HepG2 (cell line): ENCODE results near the gene NCAPG. TPM values are rescaled to one million over a fixed set of nuclear protein-coding genes. Genes with fewer than 3 reads are reported as not detected.

Source experiments
- CHD4 ChIP-seq: fragments of 200-600 bp; sonication (generic); IDR thresholded peaks from 2 replicates; pipeline ENCODE4 v1.7.0; 2017; ENCODE audit warnings: mild to moderate bottlenecking, low read length, borderline replicate concordance
- EED ChIP-seq: sonication (generic); formaldehyde crosslinking; IDR thresholded peaks from 2 replicates; pipeline ENCODE4 v1.5.0; 2020; ENCODE audit warnings: mild to moderate bottlenecking, missing genetic modification reagents
- ELF3 ChIP-seq: IDR thresholded peaks from 2 replicates; pipeline ENCODE4 v1.6.1; 2016; ENCODE audit warnings: missing genetic modification reagents, missing compliant biosample characterization
- FOXK2 ChIP-seq: fragments of 450-650 bp; IDR thresholded peaks from 2 replicates; pipeline ENCODE4 v1.6.1; 2016
- HDAC1 ChIP-seq: sonication (generic); formaldehyde crosslinking; IDR thresholded peaks from 2 replicates; pipeline ENCODE4 v1.5.1; 2020; ENCODE audit warnings: mild to moderate bottlenecking, missing genetic modification reagents
- IRX3 ChIP-seq: sonication (generic); formaldehyde crosslinking; IDR thresholded peaks from 2 replicates; pipeline ENCODE4 v1.8.1; 2023; ENCODE audit warnings: mild to moderate bottlenecking, low read depth, missing genetic modification reagents, borderline replicate concordance
- KMT2B ChIP-seq: IDR thresholded peaks from 2 replicates; pipeline ENCODE4 v1.6.1; 2016; ENCODE audit warnings: missing genetic modification reagents, missing compliant biosample characterization
- MED13 ChIP-seq: sonication (generic); formaldehyde crosslinking; IDR thresholded peaks from 2 replicates; pipeline ENCODE4 v1.5.0; 2020; ENCODE audit warnings: missing genetic modification reagents
- SIN3B ChIP-seq: fragments of 150-350 bp; IDR thresholded peaks from 2 replicates; pipeline ENCODE4 v1.6.1; 2014; ENCODE audit warnings: low read length
- SMC3 ChIP-seq: IDR thresholded peaks from 2 replicates; pipeline ENCODE4 v1.6.1; 2011; ENCODE audit warnings: low read length, improper control_type of control experiment
- YEATS4 ChIP-seq: sonication (generic); formaldehyde crosslinking; IDR thresholded peaks from 2 replicates; pipeline ENCODE4 v1.4.0; 2020; ENCODE audit warnings: missing genetic modification reagents, borderline replicate concordance
- ZBTB42 ChIP-seq: sonication (generic); formaldehyde crosslinking; IDR thresholded peaks from 2 replicates; pipeline ENCODE4 v1.5.0; 2020; ENCODE audit warnings: mild to moderate bottlenecking, missing genetic modification reagents
- ZFP82 ChIP-seq: sonication (generic); formaldehyde crosslinking; IDR thresholded peaks from 2 replicates; pipeline ENCODE4 v1.5.1; 2020; ENCODE audit warnings: mild to moderate bottlenecking, missing genetic modification reagents, borderline replicate concordance
- ZMYM3 ChIP-seq: sonication (generic); formaldehyde crosslinking; IDR thresholded peaks from 2 replicates; pipeline ENCODE4 v1.5.1; 2020; ENCODE audit warnings: mild to moderate bottlenecking, missing genetic modification reagents
- ZNF317 ChIP-seq: sonication (generic); formaldehyde crosslinking; IDR thresholded peaks from 2 replicates; pipeline ENCODE4 v1.5.0; 2020; ENCODE audit warnings: mild to moderate bottlenecking, missing genetic modification reagents
- ZNF484 ChIP-seq: sonication (generic); formaldehyde crosslinking; IDR thresholded peaks from 2 replicates; pipeline ENCODE4 v1.5.1; 2020; ENCODE audit warnings: mild to moderate bottlenecking, low read depth, missing genetic modification reagents, borderline replicate concordance
- ZNF552 ChIP-seq: sonication (generic); formaldehyde crosslinking; IDR thresholded peaks from 2 replicates; pipeline ENCODE4 v1.9.0; 2022; ENCODE audit warnings: missing genetic modification reagents, mild to moderate bottlenecking, borderline replicate concordance
- ZNF563 ChIP-seq: sonication (generic); formaldehyde crosslinking; IDR thresholded peaks from 2 replicates; pipeline ENCODE4 v1.8.0; 2022; ENCODE audit warnings: mild to moderate bottlenecking, moderate library complexity, missing genetic modification reagents
- polyA plus RNA-seq, 8 experiments: library from polyadenylated mRNA; depleted of rRNA in 3 of 8; stranded (reverse) in 7 of 8; unstranded in 1 of 8; fragments of >200 nt; fragmentation: Illumina TruSeq in 4 of 8; extraction: Trizol in 4 of 8; gene quantifications; 2 replicates each; pipeline versions ENCODE4 v1.2.1 to v1.2.3, GENCODE V29; 2011 to 2016; ENCODE audit warnings: low read depth in 4 of 8, missing spikeins in 1 of 8, mixed read lengths in 1 of 8; ENCODE audit not compliant: insufficient read depth in 1 of 8
- total RNA-seq, 5 experiments: library from RNA; depleted of rRNA; stranded (reverse); fragments of >200 nt; fragmentation: Illumina TruSeq; extraction: Trizol; gene quantifications; 2 replicates each; pipeline ENCODE4 v1.2.3, GENCODE V29; 2016; ENCODE audit warnings: low read depth in 1 of 5
- TF ChIP-seq, protein P1 (sequence below): sonication (generic); formaldehyde crosslinking; IDR thresholded peaks from 2 replicates; pipeline ENCODE4 v1.5.0; 2020; ENCODE audit warnings: missing genetic modification reagents
- TF ChIP-seq, protein P2 (sequence below): sonication (generic); formaldehyde crosslinking; IDR thresholded peaks from 2 replicates; pipeline ENCODE4 v1.5.0; 2020; ENCODE audit warnings: missing genetic modification reagents
- TF ChIP-seq, protein P3 (sequence below): sonication (generic); formaldehyde crosslinking; IDR thresholded peaks from 2 replicates; pipeline ENCODE4 v1.8.0; 2022; ENCODE audit warnings: low read depth, missing genetic modification reagents
- TF ChIP-seq, protein P4 (sequence below): sonication (generic); formaldehyde crosslinking; IDR thresholded peaks from 2 replicates; pipeline ENCODE4 v1.4.0; 2020; ENCODE audit warnings: missing genetic modification reagents
- TF ChIP-seq, protein P5 (sequence below): sonication (generic); formaldehyde crosslinking; IDR thresholded peaks from 2 replicates; pipeline ENCODE4 v1.5.0; 2020; ENCODE audit warnings: mild to moderate bottlenecking, missing genetic modification reagents, borderline replicate concordance

NCAPG gene
- total and polyA plus RNA-seq, 2 of the 13 experiments (the other 11 are each of a cell fraction or from before 2014, with no cell fraction given): 14.8 to 61.9 TPM

DNA sequence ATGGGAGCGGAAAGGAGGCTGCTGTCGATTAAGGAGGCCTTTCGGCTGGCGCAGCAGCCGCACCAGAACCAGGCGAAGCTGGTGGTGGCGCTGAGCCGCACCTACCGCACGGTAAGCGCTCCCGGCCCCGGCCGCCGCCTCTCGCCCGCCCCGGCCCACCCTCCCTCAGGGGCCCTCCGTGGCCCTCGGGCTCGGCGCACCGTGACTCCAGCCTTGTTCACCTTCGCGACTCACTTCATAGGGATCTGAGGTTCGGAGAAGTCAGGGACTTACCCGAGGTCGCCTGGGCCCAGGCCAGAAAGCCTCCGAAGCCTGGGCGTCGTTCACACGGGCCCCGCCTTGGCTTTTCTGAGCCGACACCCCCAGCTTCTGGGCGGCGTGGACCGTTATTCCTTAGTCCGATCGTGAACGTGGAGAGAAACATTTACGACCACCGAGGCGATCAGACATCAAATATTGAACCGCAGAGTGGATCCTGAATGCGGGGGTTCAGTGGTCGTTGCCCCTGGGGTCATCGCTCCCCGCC is 362 bp downstream of the NCAPG start (continued):
- TF ChIP-seq ZNF484 (CRISPR knock-in tag) (no peak), HDAC1 (peak; percentile 1; the same call in 1 of the 2 replicates), IRX3 (0 out of 2 replicates have a peak, but pooled peaks have one; percentile 6), SMC3 (no peak), ZNF317 (CRISPR knock-in tag) (no peak), ZFP82 (CRISPR knock-in tag) (no peak), SIN3B (no peak), KMT2B (CRISPR knock-in tag) (0 out of 2 replicates have a peak, but pooled peaks have one; percentile 7), FOXK2 (no peak), YEATS4 (CRISPR knock-in tag) (peak; percentile 13; the same call in 1 of the 2 replicates), EED (no peak), MED13 (CRISPR knock-in tag) (no peak), ELF3 (CRISPR knock-in tag) (no peak), ZNF563 (CRISPR knock-in tag) (0 out of 2 replicates have a peak, but pooled peaks have one; percentile 3), ZBTB42 (CRISPR knock-in tag) (no peak), CHD4 (no peak), ZMYM3 (CRISPR knock-in tag) (no peak), ZNF552 (CRISPR knock-in tag) (no peak)
- TF ChIP-seq, protein P1, sequence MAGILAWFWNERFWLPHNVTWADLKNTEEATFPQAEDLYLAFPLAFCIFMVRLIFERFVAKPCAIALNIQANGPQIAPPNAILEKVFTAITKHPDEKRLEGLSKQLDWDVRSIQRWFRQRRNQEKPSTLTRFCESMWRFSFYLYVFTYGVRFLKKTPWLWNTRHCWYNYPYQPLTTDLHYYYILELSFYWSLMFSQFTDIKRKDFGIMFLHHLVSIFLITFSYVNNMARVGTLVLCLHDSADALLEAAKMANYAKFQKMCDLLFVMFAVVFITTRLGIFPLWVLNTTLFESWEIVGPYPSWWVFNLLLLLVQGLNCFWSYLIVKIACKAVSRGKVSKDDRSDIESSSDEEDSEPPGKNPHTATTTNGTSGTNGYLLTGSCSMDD: no peak
- TF ChIP-seq, protein P2, sequence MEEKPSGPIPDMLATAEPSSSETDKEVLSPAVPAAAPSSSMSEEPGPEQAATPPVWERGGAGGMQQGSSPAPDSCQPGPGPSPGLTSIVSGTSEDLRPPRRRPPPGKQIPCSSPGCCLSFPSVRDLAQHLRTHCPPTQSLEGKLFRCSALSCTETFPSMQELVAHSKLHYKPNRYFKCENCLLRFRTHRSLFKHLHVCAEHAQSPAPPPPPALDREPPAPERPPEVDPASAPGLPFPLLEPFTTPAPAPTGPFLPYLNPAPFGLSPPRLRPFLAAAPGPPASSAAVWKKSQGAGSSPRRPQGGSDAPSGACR: no peak
- TF ChIP-seq, protein P3, sequence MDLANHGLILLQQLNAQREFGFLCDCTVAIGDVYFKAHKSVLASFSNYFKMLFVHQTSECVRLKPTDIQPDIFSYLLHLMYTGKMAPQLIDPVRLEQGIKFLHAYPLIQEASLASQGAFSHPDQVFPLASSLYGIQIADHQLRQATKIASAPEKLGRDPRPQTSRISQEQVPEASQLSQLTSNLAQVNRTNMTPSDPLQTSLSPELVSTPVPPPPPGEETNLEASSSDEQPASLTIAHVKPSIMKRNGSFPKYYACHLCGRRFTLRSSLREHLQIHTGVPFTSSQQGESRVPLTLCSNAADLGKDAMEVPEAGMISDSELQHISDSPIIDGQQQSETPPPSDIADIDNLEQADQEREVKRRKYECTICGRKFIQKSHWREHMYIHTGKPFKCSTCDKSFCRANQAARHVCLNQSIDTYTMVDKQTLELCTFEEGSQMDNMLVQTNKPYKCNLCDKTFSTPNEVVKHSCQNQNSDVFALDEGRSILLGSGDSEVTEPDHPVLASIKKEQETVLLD (CRISPR knock-in tag): no peak
- TF ChIP-seq, protein P4, sequence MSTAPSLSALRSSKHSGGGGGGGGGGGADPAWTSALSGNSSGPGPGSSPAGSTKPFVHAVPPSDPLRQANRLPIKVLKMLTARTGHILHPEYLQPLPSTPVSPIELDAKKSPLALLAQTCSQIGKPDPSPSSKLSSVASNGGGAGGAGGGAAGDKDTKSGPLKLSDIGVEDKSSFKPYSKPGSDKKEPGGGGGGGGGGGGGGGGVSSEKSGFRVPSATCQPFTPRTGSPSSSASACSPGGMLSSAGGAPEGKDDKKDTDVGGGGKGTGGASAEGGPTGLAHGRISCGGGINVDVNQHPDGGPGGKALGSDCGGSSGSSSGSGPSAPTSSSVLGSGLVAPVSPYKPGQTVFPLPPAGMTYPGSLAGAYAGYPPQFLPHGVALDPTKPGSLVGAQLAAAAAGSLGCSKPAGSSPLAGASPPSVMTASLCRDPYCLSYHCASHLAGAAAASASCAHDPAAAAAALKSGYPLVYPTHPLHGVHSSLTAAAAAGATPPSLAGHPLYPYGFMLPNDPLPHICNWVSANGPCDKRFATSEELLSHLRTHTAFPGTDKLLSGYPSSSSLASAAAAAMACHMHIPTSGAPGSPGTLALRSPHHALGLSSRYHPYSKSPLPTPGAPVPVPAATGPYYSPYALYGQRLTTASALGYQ: no peak
- TF ChIP-seq, protein P5, sequence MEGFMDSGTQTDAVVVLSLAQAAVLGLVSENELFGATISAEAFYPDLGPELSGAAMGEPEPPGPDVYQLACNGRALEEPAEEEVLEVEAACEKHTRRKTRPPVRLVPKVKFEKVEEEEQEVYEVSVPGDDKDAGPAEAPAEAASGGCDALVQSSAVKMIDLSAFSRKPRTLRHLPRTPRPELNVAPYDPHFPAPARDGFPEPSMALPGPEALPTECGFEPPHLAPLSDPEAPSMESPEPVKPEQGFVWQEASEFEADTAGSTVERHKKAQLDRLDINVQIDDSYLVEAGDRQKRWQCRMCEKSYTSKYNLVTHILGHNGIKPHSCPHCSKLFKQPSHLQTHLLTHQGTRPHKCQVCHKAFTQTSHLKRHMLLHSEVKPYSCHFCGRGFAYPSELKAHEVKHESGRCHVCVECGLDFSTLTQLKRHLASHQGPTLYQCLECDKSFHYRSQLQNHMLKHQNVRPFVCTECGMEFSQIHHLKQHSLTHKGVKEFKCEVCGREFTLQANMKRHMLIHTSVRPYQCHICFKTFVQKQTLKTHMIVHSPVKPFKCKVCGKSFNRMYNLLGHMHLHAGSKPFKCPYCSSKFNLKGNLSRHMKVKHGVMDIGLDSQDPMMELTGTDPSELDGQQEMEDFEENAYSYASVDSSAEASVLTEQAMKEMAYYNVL: no peak
